A673 (cell line): Measurements from ENCODE around the gene OTOGL. TPM values are rescaled to one million over a fixed set of nuclear protein-coding genes. Genes with fewer than 3 reads are reported as not detected.

Experiments
- BruUV-seq: library from RNA; stranded (reverse); fragments of 400-500 nt; replicated peaks from 2 replicates; lab custom pipeline; 2021; lab: Mats Ljungman, UMichigan
- CTCF ChIA-PET: fragments of 300-600 bp; sonication (Branson Sonifier 250); formaldehyde crosslinking; loops from one replicate; lab custom pipeline; 2022; ENCODE audit warnings: antibody characterized with exemption; lab: Charles Lee
- POLR2A ChIA-PET: fragments of 300-600 bp; sonication (Branson Sonifier 250); formaldehyde crosslinking; loops from one replicate; lab custom pipeline; 2022; ENCODE audit warnings: antibody characterized with exemption; ENCODE audit not compliant: low non-redundant PET; lab: Charles Lee
- DNase-seq: peaks from one replicate; pipeline ENCODE4 v3.0.0-alpha.2; 2015; ENCODE audit warnings: low spot score
- H3K27ac ChIP-seq: fragments of 200-600 bp; sonication (generic); 2 replicates; pipeline ENCODE4 v1.5.1; 2016; ENCODE audit warnings: mixed run types, low read depth, mild to moderate bottlenecking, mixed read lengths, antibody characterized with exemption, low read length; ENCODE audit not compliant: poor library complexity, severe bottlenecking
- H3K27me3 ChIP-seq: fragments of 200-600 bp; sonication (generic); replicated peaks from 2 replicates; pipeline ENCODE4 v1.6.1; 2017; ENCODE audit warnings: mixed run types, low read depth, mild to moderate bottlenecking, mixed read lengths, antibody characterized with exemption, low read length; ENCODE audit not compliant: insufficient read depth, poor library complexity
- H3K36me3 ChIP-seq: fragments of 200-600 bp; sonication (generic); 2 replicates; pipeline ENCODE4 v1.6.1; 2016; ENCODE audit warnings: mixed run types, mild to moderate bottlenecking, mixed read lengths, antibody characterized with exemption, low read length; ENCODE audit not compliant: insufficient read depth, poor library complexity, severe bottlenecking
- H3K4me1 ChIP-seq: fragments of 200-600 bp; sonication (generic); 2 replicates; pipeline ENCODE4 v1.6.1; 2017; ENCODE audit warnings: mixed run types, mild to moderate bottlenecking, mixed read lengths, antibody characterized with exemption, low read length; ENCODE audit not compliant: insufficient read depth, poor library complexity, severe bottlenecking
- H3K4me3 ChIP-seq: fragments of 200-600 bp; sonication (generic); 2 replicates; pipeline ENCODE4 v1.5.1; 2016; ENCODE audit warnings: low read depth, mixed run types, mild to moderate bottlenecking, mixed read lengths, low read length; ENCODE audit not compliant: poor library complexity, severe bottlenecking
- H3K9me3 ChIP-seq: fragments of 200-600 bp; sonication (generic); 2 replicates; pipeline ENCODE4 v1.6.1; 2016; ENCODE audit warnings: mixed run types, low read depth, mild to moderate bottlenecking, mixed read lengths, antibody characterized with exemption, low read length; ENCODE audit not compliant: poor library complexity, severe bottlenecking
- EZH2 ChIP-seq: fragments of 200-600 bp; sonication (generic); IDR thresholded peaks from 2 replicates; pipeline ENCODE4 v1.6.1; 2017; ENCODE audit warnings: borderline replicate concordance, low read depth, mild to moderate bottlenecking, mixed read lengths, antibody characterized with exemption, low read length; ENCODE audit not compliant: poor library complexity, severe bottlenecking
- intact Hi-C: fragments of 100-400 bp; cut with micrococcal nuclease; formaldehyde crosslinking; loops from one replicate; pipeline ENCODE4 v1.10.0; 2022; ENCODE audit not compliant: unreplicated experiment
- total RNA-seq: library from RNA; stranded (reverse); gene quantifications from 2 replicates; pipeline ENCODE4 v1.2.3, GENCODE V29; 2021
- TF ChIP-seq, protein P1 (sequence below): fragments of 300-800, 200-600 bp; sonication (generic); conservative IDR thresholded peaks from 2 replicates; pipeline ENCODE4 v1.5.1; 2017; ENCODE audit warnings: low read depth, mild to moderate bottlenecking, antibody characterized with exemption, low read length, moderate library complexity, mixed read lengths

OTOGL gene
- total RNA-seq, 1 experiment from 2014 or later = 0.73 TPM

DNA sequence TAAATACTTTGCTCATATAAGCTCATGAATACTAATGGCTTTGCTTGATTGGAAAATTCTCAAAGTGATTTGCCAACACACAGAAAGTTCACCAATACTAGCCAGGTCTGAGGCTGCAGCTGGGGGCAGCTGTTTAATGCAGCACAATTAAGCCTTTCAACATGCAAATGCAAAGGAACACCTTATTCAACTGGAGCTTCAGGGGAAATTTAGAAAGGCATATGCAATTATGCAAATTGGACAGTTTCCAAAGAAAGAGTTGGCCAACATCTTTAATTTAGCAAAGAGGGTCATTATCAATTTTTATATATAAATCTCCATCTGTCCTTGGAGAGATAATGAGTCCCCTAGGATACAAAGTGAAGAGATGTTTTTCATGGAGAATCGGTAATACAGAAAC lies 40.2 kb upstream of the OTOGL start:
- Histone ChIP-seq H3K9me3 (no peaks in the 10 kb centered on the region), H3K36me3 (no peaks in the 10 kb centered on the region), H3K27ac (no peak overlapping the region), H3K27me3 (no peaks in the 10 kb centered on the region), H3K4me1 (no peaks in the 10 kb centered on the region), H3K4me3 (no peak overlapping the region)
- no peak for DNase-seq
- POLR2A ChIA-PET = no interaction called here
- CTCF ChIA-PET = no interaction called here
- intact Hi-C loops = no loop called here
- TF ChIP-seq, protein P1, sequence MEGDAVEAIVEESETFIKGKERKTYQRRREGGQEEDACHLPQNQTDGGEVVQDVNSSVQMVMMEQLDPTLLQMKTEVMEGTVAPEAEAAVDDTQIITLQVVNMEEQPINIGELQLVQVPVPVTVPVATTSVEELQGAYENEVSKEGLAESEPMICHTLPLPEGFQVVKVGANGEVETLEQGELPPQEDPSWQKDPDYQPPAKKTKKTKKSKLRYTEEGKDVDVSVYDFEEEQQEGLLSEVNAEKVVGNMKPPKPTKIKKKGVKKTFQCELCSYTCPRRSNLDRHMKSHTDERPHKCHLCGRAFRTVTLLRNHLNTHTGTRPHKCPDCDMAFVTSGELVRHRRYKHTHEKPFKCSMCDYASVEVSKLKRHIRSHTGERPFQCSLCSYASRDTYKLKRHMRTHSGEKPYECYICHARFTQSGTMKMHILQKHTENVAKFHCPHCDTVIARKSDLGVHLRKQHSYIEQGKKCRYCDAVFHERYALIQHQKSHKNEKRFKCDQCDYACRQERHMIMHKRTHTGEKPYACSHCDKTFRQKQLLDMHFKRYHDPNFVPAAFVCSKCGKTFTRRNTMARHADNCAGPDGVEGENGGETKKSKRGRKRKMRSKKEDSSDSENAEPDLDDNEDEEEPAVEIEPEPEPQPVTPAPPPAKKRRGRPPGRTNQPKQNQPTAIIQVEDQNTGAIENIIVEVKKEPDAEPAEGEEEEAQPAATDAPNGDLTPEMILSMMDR = no peak
- TF ChIP-seq EZH2 = no peak
- no TSS peak for BruUV-seq

DNA sequence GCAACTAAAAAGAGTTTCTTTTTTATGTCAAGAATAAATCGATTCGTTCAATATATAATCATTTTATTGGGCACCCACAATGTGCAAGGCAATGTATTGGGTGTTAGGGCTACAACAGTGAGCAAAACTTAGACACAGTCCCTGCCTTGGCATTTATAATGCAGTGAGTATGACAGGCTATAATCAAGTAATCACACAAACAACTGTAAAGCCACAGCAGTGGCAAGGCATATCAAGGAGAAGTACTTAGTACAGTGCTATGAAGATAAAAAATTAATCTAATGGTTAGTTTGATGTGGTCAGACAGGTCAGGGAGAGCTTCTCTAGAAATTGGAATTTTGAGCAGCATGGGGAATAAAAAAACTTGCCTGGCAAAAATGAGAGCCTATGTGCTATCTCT lies 39.5 kb upstream of the OTOGL start:
- no peak for DNase-seq
- H3K4me3 ChIP-seq = no peak overlapping the region
- intact Hi-C loops = no loop called here
- ChIA-PET POLR2A (interaction anchor here (0.5 kb wide), 1 partner anchor 418 kb away, joined by 3 read pairs; no protein-coding TSS in a partner anchor), CTCF (no interaction called here)
- H3K27ac ChIP-seq = no peak overlapping the region
- TF ChIP-seq, protein P1 = no peak
- TF ChIP-seq EZH2 = no peak
- no peaks in the 10 kb centered on the region for H3K9me3 ChIP-seq
- H3K36me3 ChIP-seq = no peaks in the 10 kb centered on the region
- BruUV-seq = no TSS peak
- no peaks in the 10 kb centered on the region for H3K4me1 ChIP-seq
- H3K27me3 ChIP-seq = no peaks in the 10 kb centered on the region

DNA sequence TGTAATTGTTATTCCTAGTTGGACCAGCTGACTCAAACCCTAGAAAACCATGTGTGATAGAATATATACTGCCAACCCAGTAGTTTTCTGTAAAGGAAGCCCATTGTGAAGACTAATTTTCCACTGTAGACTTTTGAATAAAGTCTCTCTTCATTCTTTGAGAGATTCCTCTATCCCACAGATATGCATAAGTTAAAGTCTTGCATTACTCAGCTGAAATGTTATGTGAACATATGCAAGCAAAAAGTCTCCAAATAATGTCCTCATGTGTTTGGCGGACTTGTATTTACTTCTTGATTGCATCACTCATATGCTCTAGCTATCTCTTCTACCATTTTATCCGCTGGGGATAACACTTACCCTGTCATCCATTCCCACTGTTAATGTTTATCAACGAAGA lies 35.1 kb upstream of the OTOGL start:
- no peak for TF ChIP-seq EZH2
- Histone ChIP-seq H3K36me3 (no peaks in the 10 kb centered on the region), H3K27me3 (no peaks in the 10 kb centered on the region), H3K27ac (no peak overlapping the region), H3K4me1 (no peaks in the 10 kb centered on the region), H3K9me3 (no peaks in the 10 kb centered on the region), H3K4me3 (no peak overlapping the region)
- CTCF ChIA-PET = no interaction called here
- BruUV-seq = no TSS peak
- intact Hi-C loops = no loop called here
- POLR2A ChIA-PET = no interaction called here
- no peak for DNase-seq

DNA sequence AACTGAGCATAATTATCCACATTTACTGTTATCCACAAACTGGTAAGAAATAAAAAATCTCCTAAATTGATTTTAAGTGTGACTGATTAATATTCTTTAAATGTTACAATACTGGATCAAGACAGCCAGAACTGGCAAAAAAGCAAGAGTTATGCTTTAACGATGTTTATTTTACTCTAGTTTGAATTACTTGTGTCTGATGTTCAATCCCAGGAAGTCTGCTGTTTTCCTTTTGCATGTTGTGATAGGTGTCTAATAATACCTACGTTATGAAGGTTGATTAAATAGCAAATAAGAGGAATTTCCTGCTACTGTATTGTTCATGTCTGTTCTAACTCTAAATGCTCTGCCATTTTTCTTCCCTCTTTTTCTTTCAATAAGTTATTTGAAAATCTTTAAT lies 34.4 kb upstream of the OTOGL start:
- no peaks in the 10 kb centered on the region for H3K27me3 ChIP-seq
- POLR2A ChIA-PET = no interaction called here
- no peaks in the 10 kb centered on the region for H3K4me1 ChIP-seq
- no peak for TF ChIP-seq EZH2
- TF ChIP-seq, protein P1 = no peak
- H3K27ac ChIP-seq = no peak overlapping the region
- no peaks in the 10 kb centered on the region for H3K36me3 ChIP-seq
- intact Hi-C loops = no loop called here
- BruUV-seq = no TSS peak
- no peak for DNase-seq
- CTCF ChIA-PET = no interaction called here
- H3K9me3 ChIP-seq = no peaks in the 10 kb centered on the region
- no peak overlapping the region for H3K4me3 ChIP-seq
